Fibroblast of lung (primary cell): ENCODE data around the gene GPR156.

Experiments
- EZH2 ChIP-seq: IDR thresholded peaks from 2 replicates; pipeline ENCODE4 v1.5.1; 2012; ENCODE audit warnings: low read length, control low read depth, mild to moderate bottlenecking; ENCODE audit errors: missing control alignments
- TF ChIP-seq, protein P1 (sequence below), 2 donors: IDR thresholded peaks in 1 of 2; conservative IDR thresholded peaks in 1 of 2; 1 replicate in 1 of 2; 2 replicates in 1 of 2; pipeline ENCODE4 v1.5.1; 2011 to 2012; ENCODE audit warnings: low read length in 2 of 2, control low read depth in 1 of 2, inconsistent platforms in 1 of 2, low read depth in 1 of 2, mild to moderate bottlenecking in 1 of 2

DNA sequence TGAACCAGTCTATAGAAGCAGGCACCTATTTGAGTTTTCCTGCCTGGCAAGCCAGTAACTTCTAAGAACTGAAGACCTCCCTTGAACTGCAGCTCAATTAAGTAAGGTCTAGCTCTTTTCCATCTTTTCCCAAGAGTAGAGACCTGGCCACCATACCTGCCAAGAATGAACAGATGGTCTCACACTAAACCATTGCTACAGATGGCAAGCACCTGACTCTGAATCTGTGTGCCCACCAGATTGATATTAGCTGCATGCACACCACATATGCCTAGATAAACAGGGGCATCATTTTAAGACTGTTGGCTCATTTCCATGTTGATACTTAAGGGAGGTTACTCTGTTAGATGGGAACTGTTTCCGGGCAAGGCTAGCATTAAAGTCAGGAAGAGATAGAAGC, 156.0 kb downstream of the GPR156 start:
- TF ChIP-seq, protein P1, sequence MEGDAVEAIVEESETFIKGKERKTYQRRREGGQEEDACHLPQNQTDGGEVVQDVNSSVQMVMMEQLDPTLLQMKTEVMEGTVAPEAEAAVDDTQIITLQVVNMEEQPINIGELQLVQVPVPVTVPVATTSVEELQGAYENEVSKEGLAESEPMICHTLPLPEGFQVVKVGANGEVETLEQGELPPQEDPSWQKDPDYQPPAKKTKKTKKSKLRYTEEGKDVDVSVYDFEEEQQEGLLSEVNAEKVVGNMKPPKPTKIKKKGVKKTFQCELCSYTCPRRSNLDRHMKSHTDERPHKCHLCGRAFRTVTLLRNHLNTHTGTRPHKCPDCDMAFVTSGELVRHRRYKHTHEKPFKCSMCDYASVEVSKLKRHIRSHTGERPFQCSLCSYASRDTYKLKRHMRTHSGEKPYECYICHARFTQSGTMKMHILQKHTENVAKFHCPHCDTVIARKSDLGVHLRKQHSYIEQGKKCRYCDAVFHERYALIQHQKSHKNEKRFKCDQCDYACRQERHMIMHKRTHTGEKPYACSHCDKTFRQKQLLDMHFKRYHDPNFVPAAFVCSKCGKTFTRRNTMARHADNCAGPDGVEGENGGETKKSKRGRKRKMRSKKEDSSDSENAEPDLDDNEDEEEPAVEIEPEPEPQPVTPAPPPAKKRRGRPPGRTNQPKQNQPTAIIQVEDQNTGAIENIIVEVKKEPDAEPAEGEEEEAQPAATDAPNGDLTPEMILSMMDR (conservative IDR thresholded peaks at IDR 0.05 in 1 of 2, IDR thresholded peaks at IDR 0.05 in 1 of 2; ENCODE audit: low read depth in 1 of 2, low read length in 2 of 2), result no peak
- TF ChIP-seq EZH2, result no peak
